Kidney (tissue), 14 donors: ENCODE results near the gene TEX55. TPM values are rescaled to one million over a fixed set of nuclear protein-coding genes. Genes with fewer than 3 reads are reported as not detected.
A peak's percentile ranks its signal among the peaks of the same experiment; 100 is the strongest.
"Not testable (repeated sequence)": the region's sequence is repeated elsewhere in the genome, so short reads cannot be mapped to it uniquely, and the experiment has no call there.

Experiments
- DNase-seq, 5 donors: peaks; one replicate each; pipeline ENCODE4 v3.0.0-alpha.2; 2013 to 2020
- FAIRE-seq: peaks from 2 replicates; lab custom pipeline; 2012; peaks lifted over from hg19 to GRCh38; lab: Jason Lieb, UNC
- H3K27ac ChIP-seq, 2 donors: one replicate each; pipeline ENCODE4 v1.7.0; 2013; ENCODE audit warnings: low read depth in 2 of 2, low read length in 2 of 2, inconsistent platforms in 1 of 2
- H3K27me3 ChIP-seq: one replicate; pipeline ENCODE4 v1.7.1; 2013; ENCODE audit warnings: low read length, inconsistent platforms; ENCODE audit not compliant: control insufficient read depth, insufficient read depth
- H3K36me3 ChIP-seq, 3 donors: one replicate each; pipeline versions ENCODE4 v1.7.0 to v1.7.1; 2013; ENCODE audit warnings: low read length in 3 of 3, control low read depth in 1 of 3, inconsistent platforms in 1 of 3; ENCODE audit not compliant: insufficient read depth in 3 of 3, control insufficient read depth in 2 of 3
- H3K4me1 ChIP-seq, 3 donors: one replicate each; pipeline versions ENCODE4 v1.7.0 to v1.7.1; 2013; ENCODE audit warnings: low read length in 3 of 3, inconsistent platforms in 1 of 3, low read depth in 1 of 3; ENCODE audit not compliant: control insufficient read depth in 2 of 3, insufficient read depth in 2 of 3
- H3K4me3 ChIP-seq, 3 donors: one replicate each; pipeline versions ENCODE4 v1.7.0 to v1.8.1; 2013; ENCODE audit warnings: low read length in 3 of 3, control low read depth in 1 of 3, inconsistent platforms in 1 of 3
- H3K9ac ChIP-seq, 3 donors: one replicate each; pipeline versions ENCODE4 v1.7.0 to v1.7.1; 2013; ENCODE audit warnings: low read length in 3 of 3, control low read depth in 1 of 3, inconsistent platforms in 1 of 3
- H3K9me3 ChIP-seq, 3 donors: one replicate each; pipeline versions ENCODE4 v1.7.0 to v1.7.1; 2013; ENCODE audit warnings: low read length in 3 of 3, control low read depth in 1 of 3, inconsistent platforms in 1 of 3; ENCODE audit not compliant: control insufficient read depth in 2 of 3, insufficient read depth in 1 of 3
- CTCF ChIP-seq: IDR thresholded peaks from 3 replicates; pipeline ENCODE4 v1.5.1; 2012; ENCODE audit warnings: mild to moderate bottlenecking, moderate library complexity, borderline replicate concordance; ENCODE audit not compliant: insufficient read depth; ENCODE audit errors: extremely low read depth
- intact Hi-C: fragments of 100-400 bp; cut with DNase I; formaldehyde crosslinking; loops from one replicate; pipeline ENCODE4 v1.11.1; 2022
- polyA plus RNA-seq: library from polyadenylated mRNA; stranded (reverse); fragments of 350-450 nt; fragmentation: Illumina TruSeq; extraction: RNeasy Lipid Tissue Mini Kit (QIAGEN cat#74804); gene quantifications from one replicate; pipeline ENCODE4 v1.2.3, GENCODE V29; 2014; ENCODE audit warnings: low read depth, low replicate concordance; ENCODE audit not compliant: insufficient read depth
- total RNA-seq: library from RNA; stranded (reverse); fragmentation: NEBNext Ultra II Directional; extraction: Animal tissue kit (Norgen Biotek cat#: 25700); gene quantifications from one replicate; pipeline ENCODE4 v1.2.1, GENCODE V29; 2021
- donor health status: control.
- donor health status: control.
- donor health status: control.
- donor health status: control.
- donor health status: control.
- donor health status: DM: yes; HTN: yes; CAD: no.
- donor health status: Normal renal cell carcinoma (clear cell type).

TEX55 gene
- total and polyA plus RNA-seq, 2 donors from 2014 or later: not detected

- peaks cover 0 to 5% (median 0%) of the 10 kb centered on the region in 3 donors for H3K9me3 ChIP-seq
- FAIRE-seq (no peak), DNase-seq (no peak)
- no peaks in the 10 kb centered on the region for H3K27me3 ChIP-seq
- H3K4me3 ChIP-seq: no peak overlapping the region
- no peak overlapping the region for H3K27ac ChIP-seq
- no peaks in the 10 kb centered on the region for H3K36me3 ChIP-seq
- intact Hi-C loops: no loop called here
- H3K4me1 ChIP-seq: no peaks in the 10 kb centered on the region
- H3K9ac ChIP-seq: no peak overlapping the region
- no peak for TF ChIP-seq CTCF
These were observed 15.3 kb downstream of the TEX55 start for GRCh38 chr3:119161240-119161639.

- DNase-seq, H3K27me3 ChIP-seq, intact Hi-C loops, H3K9ac ChIP-seq, H3K27ac ChIP-seq, H3K4me3 ChIP-seq, H3K4me1 ChIP-seq, FAIRE-seq, H3K9me3 ChIP-seq, H3K36me3 ChIP-seq: not testable (repeated sequence)
These were observed 18.8 kb downstream of the TEX55 start for GRCh38 chr3:119164745-119165144.

- H3K36me3 ChIP-seq: no peaks in the 10 kb centered on the region
- no peak overlapping the region for H3K9ac ChIP-seq
- H3K9me3 ChIP-seq: no peaks in the 10 kb centered on the region
- no peak for TF ChIP-seq CTCF
- H3K4me3 ChIP-seq: no peak overlapping the region
- intact Hi-C loops: no loop called here
- DNase-seq (no peak), FAIRE-seq (no peak)
- no peaks in the 10 kb centered on the region for H3K27me3 ChIP-seq
- H3K4me1 ChIP-seq: peaks cover 0 to 3% (median 0%) of the 10 kb centered on the region in 3 donors
- no peak overlapping the region for H3K27ac ChIP-seq
These were observed 24.9 kb downstream of the TEX55 start for GRCh38 chr3:119170821-119171220.

- no peak for FAIRE-seq
- TF ChIP-seq CTCF: no peak
- Histone ChIP-seq H3K4me1 (peaks cover 0 to 3% (median 0%) of the 10 kb centered on the region in 3 donors), H3K9ac (no peak within 1 kb of the TSS), H3K4me3 (peak within 1 kb of the TSS in 2 of 3 donors; percentile 3 to 12), H3K27me3 (no peaks in the 10 kb centered on the region), H3K9me3 (no peaks in the 10 kb centered on the region), H3K27ac (no peak within 1 kb of the TSS), H3K36me3 (no peaks in the 10 kb centered on the region)
- peak in 4 of 5 donors; percentile 57 to 73 (median 62) for DNase-seq
- intact Hi-C loops: no loop called here
These were observed 27.4 kb downstream of the TEX55 start, which contains the start of gene UPK1B for GRCh38 chr3:119173325-119173724. TSS of gene UPK1B (plus strand) at chr3:119173598. CDS start at chr3:119186742, 13,144 bp downstream.
